Measurements from ENCODE around the gene PGP.

Gene PGP

DNA sequence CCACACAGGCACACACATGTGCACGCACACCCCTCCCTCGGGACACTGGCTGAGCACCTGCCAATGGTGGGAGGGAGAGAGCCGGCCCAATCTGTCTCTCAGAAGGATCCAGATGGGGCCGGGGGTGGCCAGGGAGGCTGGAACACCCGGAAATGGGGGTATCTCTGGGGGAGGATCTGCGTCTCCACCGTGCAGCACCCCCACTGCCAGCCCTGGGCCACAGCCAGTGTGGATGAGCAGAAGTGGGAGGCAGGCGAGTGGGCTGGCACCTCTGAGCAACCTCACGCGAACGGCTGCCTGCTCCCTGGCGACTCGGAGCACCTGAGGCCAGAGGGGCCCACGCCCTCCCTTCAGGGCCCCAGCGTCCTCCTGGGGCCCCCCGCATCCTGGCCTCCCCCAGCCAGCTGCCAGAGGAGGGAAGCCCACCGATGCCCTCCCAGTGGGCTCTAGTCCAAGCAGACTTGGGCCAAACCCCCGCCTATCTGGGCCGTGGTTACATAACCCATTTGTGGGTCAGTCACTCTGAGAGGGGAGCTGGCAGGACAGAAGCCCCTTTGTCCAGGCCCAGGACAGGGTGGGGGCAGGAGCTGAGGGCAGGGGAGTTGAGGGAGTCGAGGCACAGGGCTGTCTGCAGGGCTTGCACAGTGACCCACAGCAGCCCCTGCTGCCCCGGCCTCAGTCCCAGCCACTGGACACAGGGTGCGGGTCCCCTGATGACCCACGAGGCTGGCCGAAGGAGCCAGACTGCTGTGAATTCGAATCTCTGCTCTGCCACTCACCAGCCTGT, 23.8 kb downstream of the PGP start:
- H3K4me3 ChIP-seq (ENCODE audit: low read depth, low read length) = no peak overlapping the region
- DNase-seq (ENCODE audit: low read depth) = no peak
- TF ChIP-seq CTCF (IDR thresholded peaks at IDR 0.05; ENCODE audit: low read depth, low read length, missing control alignments) = no peak

DNA sequence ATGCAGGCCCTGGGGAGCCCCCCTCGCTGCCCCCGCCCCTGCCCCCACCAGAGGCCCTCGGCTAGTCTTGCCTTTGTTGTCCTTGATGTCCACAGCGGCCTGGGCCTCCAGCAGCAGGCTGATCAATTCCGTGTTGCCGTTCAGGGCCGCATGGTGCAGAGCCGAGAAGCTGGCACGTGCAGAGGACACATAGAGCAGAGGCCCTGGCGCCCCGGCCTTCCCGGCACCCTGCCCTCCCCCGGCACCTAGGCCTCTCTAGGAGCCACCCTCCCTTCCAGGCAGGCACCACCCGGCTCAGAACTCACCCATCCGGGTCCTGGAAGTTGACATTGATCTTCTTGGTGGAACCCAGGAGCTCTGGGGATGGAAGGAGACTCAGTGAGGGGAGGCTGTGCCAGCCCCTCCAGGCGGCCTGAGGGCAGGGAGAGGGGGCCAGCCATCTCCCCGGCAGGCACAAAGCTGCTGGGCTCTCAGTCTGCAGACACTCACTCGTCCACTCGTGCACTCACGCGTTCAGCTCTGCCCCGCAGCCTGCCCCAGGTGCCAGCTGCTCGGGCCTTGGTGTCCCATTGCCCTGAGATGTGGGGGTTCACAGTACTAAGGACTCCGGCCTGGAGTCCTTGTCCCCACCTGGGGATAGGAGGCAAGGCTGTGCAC, 24.5 kb downstream of the PGP start:
- no peak overlapping the region for H3K4me3 ChIP-seq (ENCODE audit: low read depth, low read length)
- TF ChIP-seq CTCF (IDR thresholded peaks at IDR 0.05; ENCODE audit: low read depth, low read length, missing control alignments) = no peak
- no peak for DNase-seq (ENCODE audit: low read depth)

- no peak for TF ChIP-seq CTCF (IDR thresholded peaks at IDR 0.05; ENCODE audit: low read depth, low read length, missing control alignments)
- DNase-seq (ENCODE audit: low read depth) = no peak
- no peak overlapping the region for H3K4me3 ChIP-seq (ENCODE audit: low read depth, low read length)
These were observed 25.3 kb downstream of the PGP start for GRCh38 chr16:2189252-2189893.

DNA sequence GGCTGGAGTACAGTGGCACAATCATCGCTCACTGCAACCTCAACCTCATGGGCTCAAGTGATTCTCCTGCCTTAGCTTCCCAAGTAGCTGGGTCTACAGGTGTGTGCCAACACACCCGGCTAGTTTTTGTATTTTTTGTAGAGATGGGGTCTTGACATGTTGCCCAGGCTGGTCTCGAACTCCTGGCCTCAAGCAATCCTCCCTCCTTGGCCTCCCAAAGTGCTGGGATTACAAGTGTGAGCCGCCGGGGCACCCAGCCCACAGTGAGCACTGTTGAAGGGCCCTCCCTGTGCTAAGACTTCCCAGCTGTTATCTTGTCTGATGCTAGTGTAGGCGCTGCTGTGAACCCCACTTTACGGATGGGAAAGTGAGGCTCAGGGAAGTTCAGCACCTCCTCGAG, 26.2 kb downstream of the PGP start:
- no peak for DNase-seq (ENCODE audit: low read depth)
- no peak overlapping the region for H3K4me3 ChIP-seq (ENCODE audit: low read depth, low read length)
- TF ChIP-seq CTCF (IDR thresholded peaks at IDR 0.05; ENCODE audit: low read depth, low read length, missing control alignments) = no peak

- TF ChIP-seq CTCF (IDR thresholded peaks at IDR 0.05; ENCODE audit: low read depth, low read length, missing control alignments) = no peak
- DNase-seq (ENCODE audit: low read depth) = no peak
- no peak overlapping the region for H3K4me3 ChIP-seq (ENCODE audit: low read depth, low read length)
These were observed 27.4 kb downstream of the PGP start for GRCh38 chr16:2187212-2187611.

DNA sequence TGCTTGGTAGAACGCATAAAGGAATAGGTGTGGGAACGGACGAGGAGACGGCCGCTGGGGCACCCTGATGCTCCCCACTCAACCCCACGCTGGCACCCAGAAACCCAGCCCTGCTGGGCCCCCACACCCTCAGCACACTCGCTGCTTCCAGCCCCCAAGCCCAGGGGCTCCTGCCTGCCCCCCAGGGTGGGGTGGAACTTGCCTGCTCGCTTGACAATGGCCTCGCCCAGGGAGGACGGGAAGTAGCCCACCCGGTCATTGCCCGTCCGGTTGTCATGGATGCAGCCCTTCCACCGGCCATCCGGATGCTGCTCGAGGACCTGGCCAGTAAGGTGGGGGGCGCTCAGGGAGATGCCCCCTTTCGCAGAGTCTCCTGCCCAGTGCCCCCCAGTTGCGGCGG, 28.1 kb downstream of the PGP start:
- no peak for DNase-seq (ENCODE audit: low read depth)
- H3K4me3 ChIP-seq (ENCODE audit: low read depth, low read length) = no peak overlapping the region
- no peak for TF ChIP-seq CTCF (IDR thresholded peaks at IDR 0.05; ENCODE audit: low read depth, low read length, missing control alignments)

Measured in GM12864 (cell line).